ENCODE data around the gene TPT1.

- TF ChIP-seq, protein P1, sequence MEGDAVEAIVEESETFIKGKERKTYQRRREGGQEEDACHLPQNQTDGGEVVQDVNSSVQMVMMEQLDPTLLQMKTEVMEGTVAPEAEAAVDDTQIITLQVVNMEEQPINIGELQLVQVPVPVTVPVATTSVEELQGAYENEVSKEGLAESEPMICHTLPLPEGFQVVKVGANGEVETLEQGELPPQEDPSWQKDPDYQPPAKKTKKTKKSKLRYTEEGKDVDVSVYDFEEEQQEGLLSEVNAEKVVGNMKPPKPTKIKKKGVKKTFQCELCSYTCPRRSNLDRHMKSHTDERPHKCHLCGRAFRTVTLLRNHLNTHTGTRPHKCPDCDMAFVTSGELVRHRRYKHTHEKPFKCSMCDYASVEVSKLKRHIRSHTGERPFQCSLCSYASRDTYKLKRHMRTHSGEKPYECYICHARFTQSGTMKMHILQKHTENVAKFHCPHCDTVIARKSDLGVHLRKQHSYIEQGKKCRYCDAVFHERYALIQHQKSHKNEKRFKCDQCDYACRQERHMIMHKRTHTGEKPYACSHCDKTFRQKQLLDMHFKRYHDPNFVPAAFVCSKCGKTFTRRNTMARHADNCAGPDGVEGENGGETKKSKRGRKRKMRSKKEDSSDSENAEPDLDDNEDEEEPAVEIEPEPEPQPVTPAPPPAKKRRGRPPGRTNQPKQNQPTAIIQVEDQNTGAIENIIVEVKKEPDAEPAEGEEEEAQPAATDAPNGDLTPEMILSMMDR (IDR thresholded peaks at IDR 0.05): peak in 1 of 3 experiments; percentile 3
- TF ChIP-seq POLR2AphosphoS5 (IDR thresholded peaks at IDR 0.05) (peak; percentile 98 to 99), POLR2A (IDR thresholded peaks at IDR 0.05; ENCODE audit: low read depth) (peak; percentile 97), EP300 (IDR thresholded peaks at IDR 0.05) (peak; percentile 40)
Observed at GRCh38 chr13:45341034-45341798, at the start of gene TPT1.

All from esophagus muscularis mucosa (tissue), 4 donors.